Mammary epithelial cell (primary cell): Measurements from ENCODE around the gene VDR.

Experiments
- EZH2 ChIP-seq: IDR thresholded peaks from 2 replicates; pipeline ENCODE4 v1.6.1; 2012; ENCODE audit warnings: low read length, inconsistent platforms, borderline replicate concordance
- TF ChIP-seq, protein P1 (sequence below), 2 donors: IDR thresholded peaks in 1 of 2; conservative IDR thresholded peaks in 1 of 2; 2 replicates each; pipeline ENCODE4 v1.5.1; 2011 to 2012; ENCODE audit warnings: inconsistent platforms in 2 of 2, low read length in 2 of 2, mild to moderate bottlenecking in 2 of 2, control low read depth in 1 of 2, low read depth in 1 of 2; ENCODE audit not compliant: insufficient read depth in 1 of 2; ENCODE audit errors: extremely low read depth in 1 of 2

GRCh38 chr12:47899466-47899865 is 5.3 kb downstream of the VDR start:
- TF ChIP-seq, protein P1, sequence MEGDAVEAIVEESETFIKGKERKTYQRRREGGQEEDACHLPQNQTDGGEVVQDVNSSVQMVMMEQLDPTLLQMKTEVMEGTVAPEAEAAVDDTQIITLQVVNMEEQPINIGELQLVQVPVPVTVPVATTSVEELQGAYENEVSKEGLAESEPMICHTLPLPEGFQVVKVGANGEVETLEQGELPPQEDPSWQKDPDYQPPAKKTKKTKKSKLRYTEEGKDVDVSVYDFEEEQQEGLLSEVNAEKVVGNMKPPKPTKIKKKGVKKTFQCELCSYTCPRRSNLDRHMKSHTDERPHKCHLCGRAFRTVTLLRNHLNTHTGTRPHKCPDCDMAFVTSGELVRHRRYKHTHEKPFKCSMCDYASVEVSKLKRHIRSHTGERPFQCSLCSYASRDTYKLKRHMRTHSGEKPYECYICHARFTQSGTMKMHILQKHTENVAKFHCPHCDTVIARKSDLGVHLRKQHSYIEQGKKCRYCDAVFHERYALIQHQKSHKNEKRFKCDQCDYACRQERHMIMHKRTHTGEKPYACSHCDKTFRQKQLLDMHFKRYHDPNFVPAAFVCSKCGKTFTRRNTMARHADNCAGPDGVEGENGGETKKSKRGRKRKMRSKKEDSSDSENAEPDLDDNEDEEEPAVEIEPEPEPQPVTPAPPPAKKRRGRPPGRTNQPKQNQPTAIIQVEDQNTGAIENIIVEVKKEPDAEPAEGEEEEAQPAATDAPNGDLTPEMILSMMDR (conservative IDR thresholded peaks at IDR 0.05 in 1 of 2, IDR thresholded peaks at IDR 0.05 in 1 of 2; ENCODE audit: extremely low read depth in 1 of 2, insufficient read depth in 1 of 2, low read depth in 1 of 2, low read length in 2 of 2), result no peak
- TF ChIP-seq EZH2, result no peak
